ENCODE results near the gene SEMA3F. TPM values are rescaled to one million over a fixed set of nuclear protein-coding genes. Genes with fewer than 3 reads are reported as not detected.

Gene SEMA3F
- total RNA-seq, 1 experiment from 2014 or later, result 3.9 TPM

DNA sequence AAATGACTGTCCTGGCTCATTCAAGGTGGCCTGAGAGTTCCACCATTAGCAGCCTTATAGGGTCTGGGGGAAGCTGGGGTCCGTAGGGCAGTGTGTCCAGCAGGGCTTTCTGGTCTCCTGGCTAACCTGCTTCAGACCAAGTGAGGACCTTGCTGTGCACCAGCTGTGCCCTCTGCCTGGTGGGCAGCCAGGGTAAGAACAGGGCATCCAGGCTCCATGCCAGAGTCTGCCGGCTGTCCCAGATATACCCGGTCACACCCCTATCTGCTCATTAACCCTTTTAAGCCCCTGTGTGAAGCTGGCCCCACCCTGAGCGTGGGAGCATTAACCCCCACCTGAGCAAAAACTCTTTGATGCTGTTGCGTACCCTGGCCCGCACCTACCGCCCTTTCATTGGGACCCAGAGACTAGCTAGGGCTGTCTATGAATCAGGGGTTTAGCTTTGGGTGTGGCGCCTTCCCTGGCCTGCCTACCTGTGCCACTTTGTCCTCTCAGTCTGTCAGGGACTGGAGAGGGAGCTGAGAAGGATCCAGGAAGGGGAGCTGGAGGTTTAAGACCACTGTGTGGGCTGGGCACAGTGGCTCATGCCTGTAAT, 17.6 kb downstream of the SEMA3F start:
- POLR2A ChIA-PET (ENCODE audit: low non-redundant PET), result no interaction called here
- no peaks in the 10 kb centered on the region for H3K4me1 ChIP-seq (ENCODE audit: insufficient read depth, low read length, poor library complexity, severe bottlenecking)
- CTCF ChIA-PET, result no interaction called here

GRCh38 chr3:50173685-50174516, 18.8 kb downstream of the SEMA3F start:
- no TSS peak for BruUV-seq (replicated peaks)
- no peak for TF ChIP-seq CTCF (conservative IDR thresholded peaks at IDR 0.05; ENCODE audit: low read depth, low read length)
- no peak for TF ChIP-seq EZH2 (IDR thresholded peaks at IDR 0.05; ENCODE audit: borderline replicate concordance, low read depth, low read length, poor library complexity, severe bottlenecking)
- POLR2A ChIA-PET (ENCODE audit: low non-redundant PET), result no interaction called here

More for the DNA sequence above, 17.6 kb downstream of the SEMA3F start:
- Histone ChIP-seq H3K9me3 (ENCODE audit: low read depth, low read length, poor library complexity, severe bottlenecking) (no peaks in the 10 kb centered on the region), H3K4me3 (ENCODE audit: low read depth, low read length, poor library complexity, severe bottlenecking) (no peak overlapping the region), H3K27me3 (replicated peaks; ENCODE audit: insufficient read depth, low read depth, low read length, poor library complexity) (no peaks in the 10 kb centered on the region), H3K27ac (ENCODE audit: low read depth, low read length, poor library complexity, severe bottlenecking) (no peak overlapping the region), H3K36me3 (ENCODE audit: insufficient read depth, low read length, poor library complexity, severe bottlenecking) (no peaks in the 10 kb centered on the region)
- intact Hi-C loops (cut with micrococcal nuclease; ENCODE audit: unreplicated experiment), result no loop called here
- no peak for DNase-seq (ENCODE audit: low spot score)
- TF ChIP-seq EZH2 (IDR thresholded peaks at IDR 0.05; ENCODE audit: borderline replicate concordance, low read depth, low read length, poor library complexity, severe bottlenecking), result no peak
- no peak for TF ChIP-seq CTCF (conservative IDR thresholded peaks at IDR 0.05; ENCODE audit: low read depth, low read length)
- BruUV-seq (replicated peaks), result no TSS peak

GRCh38 chr3:50174517-50174895, 19.4 kb downstream of the SEMA3F start:
- intact Hi-C loops (cut with micrococcal nuclease; ENCODE audit: unreplicated experiment), result no loop called here
- Histone ChIP-seq H3K27ac (ENCODE audit: low read depth, low read length, poor library complexity, severe bottlenecking) (no peak overlapping the region), H3K4me1 (ENCODE audit: insufficient read depth, low read length, poor library complexity, severe bottlenecking) (no peaks in the 10 kb centered on the region), H3K36me3 (ENCODE audit: insufficient read depth, low read length, poor library complexity, severe bottlenecking) (no peaks in the 10 kb centered on the region), H3K4me3 (ENCODE audit: low read depth, low read length, poor library complexity, severe bottlenecking) (no peak overlapping the region), H3K27me3 (replicated peaks; ENCODE audit: insufficient read depth, low read depth, low read length, poor library complexity) (no peaks in the 10 kb centered on the region), H3K9me3 (ENCODE audit: low read depth, low read length, poor library complexity, severe bottlenecking) (no peaks in the 10 kb centered on the region)
- CTCF ChIA-PET, result no interaction called here
- no TSS peak for BruUV-seq (replicated peaks)
- no peak for TF ChIP-seq EZH2 (IDR thresholded peaks at IDR 0.05; ENCODE audit: borderline replicate concordance, low read depth, low read length, poor library complexity, severe bottlenecking)
- TF ChIP-seq CTCF (conservative IDR thresholded peaks at IDR 0.05; ENCODE audit: low read depth, low read length), result no peak
- POLR2A ChIA-PET (ENCODE audit: low non-redundant PET), result no interaction called here
- no peak for DNase-seq (ENCODE audit: low spot score)

More at GRCh38 chr3:50173685-50174516, 18.8 kb downstream of the SEMA3F start:
- Histone ChIP-seq H3K27ac (ENCODE audit: low read depth, low read length, poor library complexity, severe bottlenecking) (no peak overlapping the region), H3K9me3 (ENCODE audit: low read depth, low read length, poor library complexity, severe bottlenecking) (no peaks in the 10 kb centered on the region), H3K36me3 (ENCODE audit: insufficient read depth, low read length, poor library complexity, severe bottlenecking) (no peaks in the 10 kb centered on the region), H3K27me3 (replicated peaks; ENCODE audit: insufficient read depth, low read depth, low read length, poor library complexity) (no peaks in the 10 kb centered on the region), H3K4me3 (ENCODE audit: low read depth, low read length, poor library complexity, severe bottlenecking) (no peak overlapping the region), H3K4me1 (ENCODE audit: insufficient read depth, low read length, poor library complexity, severe bottlenecking) (no peaks in the 10 kb centered on the region)
- DNase-seq (ENCODE audit: low spot score), result no peak
- intact Hi-C loops (cut with micrococcal nuclease; ENCODE audit: unreplicated experiment), result no loop called here
- CTCF ChIA-PET, result no interaction called here

Measured in A673 (cell line).